Vagina (tissue), 2 donors: ENCODE data around the gene ZDHHC1.

ENCODE experiments used
- CTCF ChIP-seq, 3 experiments: fragments of 450-650 bp in 2 of 3; fragments of 200-600 bp in 1 of 3; sonication (generic) in 1 of 3; IDR thresholded peaks; one replicate each; pipeline ENCODE4 v1.5.1; 2017 to 2019; ENCODE audit warnings: antibody characterized with exemption in 3 of 3, mild to moderate bottlenecking in 2 of 3, moderate library complexity in 2 of 3
- POLR2A ChIP-seq, 2 donors: fragments of 450-650 bp; IDR thresholded peaks; one replicate each; pipeline ENCODE4 v1.6.1; 2017; ENCODE audit warnings: antibody characterized with exemption in 2 of 2, mild to moderate bottlenecking in 2 of 2, moderate library complexity in 2 of 2
- POLR2AphosphoS5 ChIP-seq, 2 donors: sonication (generic); formaldehyde crosslinking; IDR thresholded peaks; one replicate each; pipeline ENCODE4 v1.9.0; 2017; ENCODE audit warnings: antibody characterized with exemption in 2 of 2, mild to moderate bottlenecking in 2 of 2, low read depth in 1 of 2; ENCODE audit not compliant: insufficient read depth in 1 of 2

GRCh38 chr16:67429799-67430503 lies 13.7 kb upstream of the ZDHHC1 start:
- TF ChIP-seq CTCF (IDR thresholded peaks at IDR 0.05) (no peak), POLR2AphosphoS5 (IDR thresholded peaks at IDR 0.05; ENCODE audit: insufficient read depth in 1 of 2, low read depth in 1 of 2) (no peak), POLR2A (IDR thresholded peaks at IDR 0.05) (no peak)
